ENCODE measurements around the gene TSC2.

Gene TSC2

GRCh38 chr16:2037647-2038381 is 10.0 kb upstream of the TSC2 start:
- no peak for DNase-seq (ENCODE audit: extremely low read depth, low read depth)
- no peak for TF ChIP-seq CTCF (IDR thresholded peaks at IDR 0.05; ENCODE audit: low read depth, low read length)

- no peak for TF ChIP-seq CTCF (IDR thresholded peaks at IDR 0.05; ENCODE audit: low read depth, low read length)
- no peak for DNase-seq (ENCODE audit: extremely low read depth, low read depth)
Measured at GRCh38 chr16:2038382-2039231, 9.2 kb upstream of the TSC2 start.

GRCh38 chr16:2039274-2040031 is 8.3 kb upstream of the TSC2 start:
- no peak for TF ChIP-seq CTCF (IDR thresholded peaks at IDR 0.05; ENCODE audit: low read depth, low read length)
- peak; percentile 64 for DNase-seq (ENCODE audit: extremely low read depth, low read depth)

- TF ChIP-seq CTCF (IDR thresholded peaks at IDR 0.05; ENCODE audit: low read depth, low read length): no peak
- no peak for DNase-seq (ENCODE audit: extremely low read depth, low read depth)
Measured at GRCh38 chr16:2040041-2040786, 7.6 kb upstream of the TSC2 start.

- no peak for DNase-seq (ENCODE audit: extremely low read depth, low read depth)
- no peak for TF ChIP-seq CTCF (IDR thresholded peaks at IDR 0.05; ENCODE audit: low read depth, low read length)
Measured at GRCh38 chr16:2040787-2041522, 6.8 kb upstream of the TSC2 start.

- no peak for DNase-seq (ENCODE audit: extremely low read depth, low read depth)
- TF ChIP-seq CTCF (IDR thresholded peaks at IDR 0.05; ENCODE audit: low read depth, low read length): no peak
Measured at GRCh38 chr16:2042171-2042985, 5.4 kb upstream of the TSC2 start.

Data from AG09319 (cell line).